Hepatocyte (in vitro differentiated cells): ENCODE measurements around the gene TTC17. TPM values are rescaled to one million over a fixed set of nuclear protein-coding genes. Genes with fewer than 3 reads are reported as not detected.

Experiments
- DNase-seq: peaks from one replicate; pipeline ENCODE4 v3.0.0-alpha.2; 2016; ENCODE audit warnings: low spot score
- H2AFZ ChIP-seq: fragments of 200-600 bp; sonication (generic); 2 replicates; pipeline ENCODE4 v1.6.0; 2016; ENCODE audit warnings: antibody characterized with exemption, mild to moderate bottlenecking
- H3K27ac ChIP-seq: fragments of 200-600 bp; sonication (generic); 2 replicates; pipeline ENCODE4 v1.5.1; 2016; ENCODE audit warnings: mild to moderate bottlenecking
- H3K27me3 ChIP-seq: fragments of 200-600 bp; sonication (generic); 2 replicates; pipeline ENCODE4 v1.6.1; 2016
- H3K36me3 ChIP-seq: fragments of 200-600 bp; sonication (generic); replicated peaks from 2 replicates; pipeline ENCODE4 v1.5.1; 2016; ENCODE audit warnings: low read depth; ENCODE audit not compliant: insufficient read depth
- H3K4me1 ChIP-seq: fragments of 200-600 bp; sonication (generic); 2 replicates; pipeline ENCODE4 v1.5.1; 2016; ENCODE audit warnings: mild to moderate bottlenecking, moderate library complexity; ENCODE audit not compliant: insufficient read depth
- H3K4me2 ChIP-seq: fragments of 200-600 bp; sonication (generic); 2 replicates; pipeline ENCODE4 v1.6.0; 2016
- H3K4me3 ChIP-seq: fragments of 200-600 bp; sonication (generic); 2 replicates; pipeline ENCODE4 v1.5.1; 2016; ENCODE audit warnings: mild to moderate bottlenecking
- H3K79me2 ChIP-seq: fragments of 200-600 bp; sonication (generic); 2 replicates; pipeline ENCODE4 v1.6.0; 2017; ENCODE audit warnings: mild to moderate bottlenecking
- H3K9me2 ChIP-seq: fragments of 200-600 bp; sonication (generic); replicated peaks from 2 replicates; pipeline ENCODE4 v1.6.0; 2017; ENCODE audit warnings: mild to moderate bottlenecking; ENCODE audit not compliant: insufficient read depth
- H3K9me3 ChIP-seq: fragments of 200-600 bp; sonication (generic); 2 replicates; pipeline ENCODE4 v1.5.1; 2016; ENCODE audit warnings: low read depth, mild to moderate bottlenecking
- H4K20me1 ChIP-seq: fragments of 200-600 bp; sonication (generic); 2 replicates; pipeline ENCODE4 v1.6.0; 2016; ENCODE audit warnings: mild to moderate bottlenecking; ENCODE audit not compliant: insufficient read depth, poor library complexity, severe bottlenecking
- CTCF ChIP-seq: fragments of 200-600 bp; sonication (generic); IDR thresholded peaks from 2 replicates; pipeline ENCODE4 v1.5.1; 2016; ENCODE audit warnings: antibody characterized with exemption, mild to moderate bottlenecking; ENCODE audit not compliant: poor library complexity
- EZH2 ChIP-seq: fragments of 200-600 bp; sonication (generic); IDR thresholded peaks from 2 replicates; pipeline ENCODE4 v1.6.1; 2016; ENCODE audit warnings: antibody characterized with exemption, mild to moderate bottlenecking, borderline replicate concordance
- EZH2phosphoT487 ChIP-seq: fragments of 200-600 bp; sonication (generic); IDR thresholded peaks from one replicate; pipeline ENCODE4 v1.6.1; 2018; ENCODE audit warnings: antibody characterized with exemption, mild to moderate bottlenecking, low read depth, moderate library complexity; ENCODE audit not compliant: unreplicated experiment, severe bottlenecking
- WGBS: methylation state at CpG from one replicate; pipeline ENCODE4 v1.1.6; 2016; ENCODE audit warnings: low lambda C conversion rate; ENCODE audit errors: missing lambda C conversion rate; 5-methylcytosine and 5-hydroxymethylcytosine counted together
- polyA plus RNA-seq: library from polyadenylated mRNA; unstranded; fragments of >200 nt; fragmentation: Nextera tagmentation; extraction: Ambion mirVana; gene quantifications from 2 replicates; pipeline ENCODE4 v1.2.1, GENCODE V29; 2016
- total RNA-seq: library from RNA; depleted of rRNA; stranded (reverse); fragments of >200 nt; gene quantifications from 2 replicates; pipeline ENCODE4 v1.2.3, GENCODE V29; 2014

The TTC17 gene
- total and polyA plus RNA-seq, 2 experiments from 2014 or later = 39.4 to 101 TPM

DNA sequence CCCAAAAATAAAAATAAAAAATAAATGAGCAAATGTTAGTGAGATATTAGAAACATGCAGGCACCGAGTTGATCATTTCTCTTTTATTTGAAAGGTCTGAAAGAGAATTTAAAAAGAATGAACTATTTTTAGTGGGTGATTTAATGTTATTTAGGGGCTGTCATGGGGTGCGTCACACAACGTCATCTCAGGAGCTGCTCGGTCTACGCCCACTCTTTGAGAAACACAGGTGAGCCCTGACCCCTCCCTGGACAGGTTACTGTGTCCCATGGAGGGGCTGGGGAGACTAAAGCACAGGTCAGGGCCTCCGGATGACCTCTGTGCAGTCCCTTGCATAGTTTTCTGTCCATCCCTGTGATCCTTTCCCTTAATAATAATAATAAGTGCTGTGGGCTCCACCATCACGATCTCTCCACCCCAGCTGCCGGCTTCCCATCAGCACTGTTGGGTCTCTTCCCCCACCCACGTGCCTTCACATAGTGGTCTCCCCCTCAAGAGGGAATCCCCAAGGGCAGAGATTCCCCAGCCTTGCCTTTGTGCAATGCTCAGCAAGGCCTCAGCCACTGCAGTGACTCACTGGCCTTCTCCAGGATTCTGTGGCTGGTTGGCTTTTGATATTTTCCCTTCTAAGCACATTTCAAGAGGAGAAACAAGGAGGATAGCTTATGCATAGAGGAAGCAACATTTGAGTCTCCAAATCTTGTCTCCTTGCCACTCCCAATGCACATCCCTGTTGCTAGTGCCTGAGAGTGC is 159.9 kb downstream of the TTC17 start:
- Histone ChIP-seq H3K27ac (no peak overlapping the region), H3K36me3 (no peaks in the 10 kb centered on the region), H3K4me1 (no peaks in the 10 kb centered on the region), H4K20me1 (no peaks in the 10 kb centered on the region), H3K9me2 (no peaks in the 10 kb centered on the region), H3K4me3 (no peak overlapping the region), H3K9me3 (no peaks in the 10 kb centered on the region), H3K4me2 (no peak overlapping the region), H2AFZ (no peak overlapping the region), H3K27me3 (no peaks in the 10 kb centered on the region), H3K79me2 (no peaks in the 10 kb centered on the region)
- TF ChIP-seq EZH2phosphoT487 (no peak), EZH2 (no peak), CTCF (no peak)
- no peak for DNase-seq
- WGBS = 79% methylated on average over 9 of the region's 9 CpGs

- Histone ChIP-seq H3K27ac (no peak overlapping the region), H3K9me3 (no peaks in the 10 kb centered on the region), H3K36me3 (no peaks in the 10 kb centered on the region), H3K79me2 (no peaks in the 10 kb centered on the region), H3K4me1 (no peaks in the 10 kb centered on the region), H3K4me2 (no peak overlapping the region), H2AFZ (no peak overlapping the region), H4K20me1 (no peaks in the 10 kb centered on the region), H3K4me3 (no peak overlapping the region), H3K9me2 (no peaks in the 10 kb centered on the region), H3K27me3 (no peaks in the 10 kb centered on the region)
- WGBS = 94% methylated on average over 15 of the region's 15 CpGs
- no peak for TF ChIP-seq CTCF
- no peak for DNase-seq
These were observed 162.8 kb downstream of the TTC17 start for GRCh38 chr11:43521471-43521870.

DNA sequence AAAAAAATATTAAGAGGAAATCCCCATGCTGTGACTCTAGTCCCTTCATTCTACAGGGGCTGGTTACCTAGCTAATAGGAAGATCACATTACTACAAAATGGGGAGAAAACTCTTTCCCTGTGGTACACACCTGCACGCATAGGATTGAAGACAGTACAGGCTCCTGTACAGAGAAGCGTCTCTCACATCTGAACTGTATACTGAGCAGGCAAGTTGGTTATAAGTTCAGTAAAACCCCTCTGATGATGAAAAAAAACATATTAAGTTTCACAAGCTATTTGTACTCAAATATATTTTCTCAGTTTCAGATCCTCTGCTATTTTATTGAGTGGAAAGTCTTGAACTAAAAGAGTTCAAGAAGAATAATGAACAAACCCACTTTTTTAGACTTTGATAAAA is 164.9 kb downstream of the TTC17 start:
- no peak for TF ChIP-seq CTCF
- no peak for TF ChIP-seq EZH2phosphoT487
- no peak for TF ChIP-seq EZH2
- Histone ChIP-seq H3K4me3 (no peak overlapping the region), H2AFZ (no peak overlapping the region), H3K4me1 (no peaks in the 10 kb centered on the region), H3K27me3 (no peaks in the 10 kb centered on the region), H4K20me1 (no peaks in the 10 kb centered on the region), H3K79me2 (no peaks in the 10 kb centered on the region), H3K9me3 (no peaks in the 10 kb centered on the region), H3K4me2 (no peak overlapping the region), H3K36me3 (no peaks in the 10 kb centered on the region), H3K27ac (no peak overlapping the region), H3K9me2 (no peaks in the 10 kb centered on the region)
- WGBS = 86% methylated on average over 2 of the region's 2 CpGs
- DNase-seq = no peak
